HEK293 (cell line): ENCODE results near the gene ARHGAP25.

Experiments
- CTCF ChIA-PET: fragments of 350-600 bp; formaldehyde crosslinking; extraction: SDS; loops from one replicate; lab custom pipeline; 2021; ENCODE audit warnings: antibody characterized with exemption; lab: Yijun Ruan, JAX
- POLR2A ChIA-PET: fragments of 300-600 bp; formaldehyde crosslinking; extraction: SDS; loops from one replicate; lab custom pipeline; 2020; ENCODE audit warnings: antibody characterized with exemption, inconsistent platforms; lab: Yijun Ruan, JAX
- H3K27ac ChIP-seq: fragments of 200-500 bp; sonication (Bioruptor generic); 2 replicates; pipeline ENCODE4 v1.5.1; 2014; ENCODE audit warnings: low read depth, low read length, control low read depth, inconsistent platforms; ENCODE audit errors: extremely low read depth
- H3K36me3 ChIP-seq, 2 experiments: fragments of 200-500 bp in 1 of 2; sonication (Bioruptor generic) in 1 of 2; 1 replicate in 1 of 2; 2 replicates in 1 of 2; pipeline ENCODE4 v1.5.1; 2014 to 2017; ENCODE audit warnings: inconsistent platforms in 2 of 2, low read length in 2 of 2; ENCODE audit not compliant: control insufficient read depth in 2 of 2, insufficient read depth in 1 of 2
- H3K4me1 ChIP-seq: fragments of 200-500 bp; sonication (Bioruptor generic); 2 replicates; pipeline ENCODE4 v1.5.1; 2014; ENCODE audit warnings: mild to moderate bottlenecking, low read length, inconsistent platforms; ENCODE audit not compliant: control insufficient read depth, insufficient read depth
- H3K4me3 ChIP-seq: 2 replicates; pipeline ENCODE4 v1.5.1; 2011; ENCODE audit warnings: low read depth, mild to moderate bottlenecking, control low read depth, low read length, moderate library complexity
- H3K9me3 ChIP-seq: fragments of 200-500 bp; sonication (Bioruptor generic); 2 replicates; pipeline ENCODE4 v1.5.1; 2014; ENCODE audit warnings: low read depth, low read length, inconsistent platforms; ENCODE audit not compliant: control insufficient read depth, insufficient read depth
- FEZF1 ChIP-seq: fragments of 450-650 bp; formaldehyde crosslinking; IDR thresholded peaks from 2 replicates; pipeline ENCODE4 v1.5.1; 2016; ENCODE audit warnings: missing biosample characterization, missing genetic modification characterization
- HOXA7 ChIP-seq: sonication (generic); formaldehyde crosslinking; IDR thresholded peaks from 2 replicates; pipeline ENCODE4 v1.8.1; 2022; ENCODE audit warnings: missing genetic modification reagents, borderline replicate concordance
- KLF10 ChIP-seq: fragments of 450-650 bp; IDR thresholded peaks from 2 replicates; pipeline ENCODE4 v1.5.1; 2018; ENCODE audit warnings: missing biosample characterization, mild to moderate bottlenecking, missing genetic modification characterization
- MZF1 ChIP-seq: fragments of 450-650 bp; formaldehyde crosslinking; IDR thresholded peaks from 2 replicates; pipeline ENCODE4 v1.5.1; 2017; ENCODE audit warnings: missing biosample characterization, missing genetic modification characterization, borderline replicate concordance
- PRDM10 ChIP-seq: fragments of 450-650 bp; formaldehyde crosslinking; IDR thresholded peaks from 2 replicates; pipeline ENCODE4 v1.5.1; 2016; ENCODE audit warnings: missing biosample characterization, missing genetic modification characterization
- REPIN1 ChIP-seq: fragments of 450-650 bp; formaldehyde crosslinking; IDR thresholded peaks from 2 replicates; pipeline ENCODE4 v1.5.1; 2017; ENCODE audit warnings: missing biosample characterization, missing genetic modification characterization, low read depth
- SCRT2 ChIP-seq: fragments of 450-650 bp; formaldehyde crosslinking; IDR thresholded peaks from 2 replicates; pipeline ENCODE4 v1.5.1; 2016; ENCODE audit warnings: missing biosample characterization, missing genetic modification characterization
- WT1 ChIP-seq: fragments of 450-650 bp; formaldehyde crosslinking; IDR thresholded peaks from 2 replicates; pipeline ENCODE4 v1.5.1; 2016; ENCODE audit warnings: missing biosample characterization, missing genetic modification characterization
- ZBTB7A ChIP-seq: fragments of 450-650 bp; formaldehyde crosslinking; IDR thresholded peaks from 2 replicates; pipeline ENCODE4 v1.5.1; 2016; ENCODE audit warnings: low read depth, missing biosample characterization, missing genetic modification characterization
- ZFHX2 ChIP-seq: fragments of 450-650 bp; formaldehyde crosslinking; conservative IDR thresholded peaks from 2 replicates; pipeline ENCODE4 v1.5.1; 2016; ENCODE audit warnings: missing biosample characterization, missing genetic modification characterization
- ZNF112 ChIP-seq: fragments of 450-650 bp; formaldehyde crosslinking; IDR thresholded peaks from 2 replicates; pipeline ENCODE4 v1.5.0; 2017; ENCODE audit warnings: missing biosample characterization, missing genetic modification characterization
- ZNF280C ChIP-seq: fragments of 450-650 bp; formaldehyde crosslinking; IDR thresholded peaks from 2 replicates; pipeline ENCODE4 v1.5.1; 2016; ENCODE audit warnings: missing biosample characterization, missing genetic modification characterization
- ZNF292 ChIP-seq: fragments of 450-650 bp; formaldehyde crosslinking; IDR thresholded peaks from 2 replicates; pipeline ENCODE4 v1.5.1; 2016; ENCODE audit warnings: low read depth, missing biosample characterization, missing genetic modification characterization, borderline replicate concordance
- ZNF350 ChIP-seq: fragments of 450-650 bp; formaldehyde crosslinking; IDR thresholded peaks from 2 replicates; pipeline ENCODE4 v1.5.0; 2017; ENCODE audit warnings: missing biosample characterization, mild to moderate bottlenecking, missing genetic modification characterization
- ZNF433 ChIP-seq: fragments of 450-650 bp; formaldehyde crosslinking; IDR thresholded peaks from 2 replicates; pipeline ENCODE4 v1.5.1; 2016; ENCODE audit warnings: missing biosample characterization, missing genetic modification characterization, low read depth
- ZNF513 ChIP-seq: fragments of 450-650 bp; IDR thresholded peaks from 2 replicates; pipeline ENCODE4 v1.5.1; 2018; ENCODE audit warnings: missing biosample characterization, missing genetic modification characterization
- ZNF521 ChIP-seq: fragments of 450-650 bp; formaldehyde crosslinking; IDR thresholded peaks from 2 replicates; pipeline ENCODE4 v1.5.1; 2017; ENCODE audit warnings: missing biosample characterization, mild to moderate bottlenecking, missing genetic modification characterization
- ZNF626 ChIP-seq: fragments of 450-650 bp; sonication (Bioruptor Pico); formaldehyde crosslinking; IDR thresholded peaks from 2 replicates; pipeline ENCODE4 v1.5.1; 2018; ENCODE audit warnings: missing biosample characterization, missing genetic modification characterization, inconsistent platforms
- ZNF830 ChIP-seq: fragments of 450-650 bp; IDR thresholded peaks from 2 replicates; pipeline ENCODE4 v1.5.0; 2018; ENCODE audit warnings: missing biosample characterization, missing genetic modification characterization, low read depth, mild to moderate bottlenecking, moderate library complexity
- ZNF843 ChIP-seq: fragments of 450-650 bp; formaldehyde crosslinking; IDR thresholded peaks from 2 replicates; pipeline ENCODE4 v1.5.1; 2016; ENCODE audit warnings: missing biosample characterization, missing genetic modification characterization
- ZSCAN18 ChIP-seq: fragments of 450-650 bp; formaldehyde crosslinking; IDR thresholded peaks from 2 replicates; pipeline ENCODE4 v1.5.1; 2016; ENCODE audit warnings: missing biosample characterization, missing genetic modification characterization
- TF ChIP-seq, protein P1 (sequence below): fragments of 450-650 bp; formaldehyde crosslinking; IDR thresholded peaks from 2 replicates; pipeline ENCODE4 v1.5.1; 2016; ENCODE audit warnings: missing biosample characterization, missing genetic modification characterization

The ARHGAP25 gene

DNA sequence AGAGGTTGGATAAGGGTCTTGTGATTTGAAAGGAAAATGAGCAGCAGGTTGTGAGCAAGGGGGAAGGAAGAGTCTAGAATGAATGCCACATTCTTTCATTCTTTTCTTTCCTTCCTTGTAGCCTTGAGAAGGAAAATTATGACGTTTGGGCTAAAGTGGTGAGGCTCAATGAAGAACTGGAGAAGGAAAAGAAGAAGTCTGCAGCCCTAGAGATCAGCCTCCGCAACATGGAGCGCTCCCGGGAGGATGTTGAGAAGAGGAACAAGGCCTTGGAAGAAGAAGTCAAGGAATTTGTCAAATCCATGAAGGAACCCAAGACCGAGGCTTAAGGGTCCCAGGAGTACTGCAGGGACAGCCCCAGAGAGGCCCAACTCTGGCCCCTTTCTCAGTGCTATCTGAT is 91.3 kb downstream of the ARHGAP25 start (continued):
- TF ChIP-seq, protein P1, sequence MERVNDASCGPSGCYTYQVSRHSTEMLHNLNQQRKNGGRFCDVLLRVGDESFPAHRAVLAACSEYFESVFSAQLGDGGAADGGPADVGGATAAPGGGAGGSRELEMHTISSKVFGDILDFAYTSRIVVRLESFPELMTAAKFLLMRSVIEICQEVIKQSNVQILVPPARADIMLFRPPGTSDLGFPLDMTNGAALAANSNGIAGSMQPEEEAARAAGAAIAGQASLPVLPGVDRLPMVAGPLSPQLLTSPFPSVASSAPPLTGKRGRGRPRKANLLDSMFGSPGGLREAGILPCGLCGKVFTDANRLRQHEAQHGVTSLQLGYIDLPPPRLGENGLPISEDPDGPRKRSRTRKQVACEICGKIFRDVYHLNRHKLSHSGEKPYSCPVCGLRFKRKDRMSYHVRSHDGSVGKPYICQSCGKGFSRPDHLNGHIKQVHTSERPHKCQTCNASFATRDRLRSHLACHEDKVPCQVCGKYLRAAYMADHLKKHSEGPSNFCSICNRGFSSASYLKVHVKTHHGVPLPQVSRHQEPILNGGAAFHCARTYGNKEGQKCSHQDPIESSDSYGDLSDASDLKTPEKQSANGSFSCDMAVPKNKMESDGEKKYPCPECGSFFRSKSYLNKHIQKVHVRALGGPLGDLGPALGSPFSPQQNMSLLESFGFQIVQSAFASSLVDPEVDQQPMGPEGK (tag by site-specific recombination) = no peak
- no peak for TF ChIP-seq ZFHX2
- no peak for TF ChIP-seq ZNF350 (tag by site-specific recombination)
- no peak for TF ChIP-seq ZNF280C (tag by site-specific recombination)
- no peak for TF ChIP-seq ZNF843 (tag by site-specific recombination)
- TF ChIP-seq HOXA7 (CRISPR knock-in tag) = no peak
- TF ChIP-seq FEZF1 (tag by site-specific recombination) = no peak
- no peak for TF ChIP-seq ZNF626 (tag by site-specific recombination)
- no peak for TF ChIP-seq MZF1 (tag by site-specific recombination)
- no peak for TF ChIP-seq ZNF513 (tag by site-specific recombination)
- no peak for TF ChIP-seq ZNF830 (tag by site-specific recombination)

- no peak overlapping the region for H3K4me3 ChIP-seq
- ChIA-PET CTCF (interaction anchor here (0.7 kb wide), 1 partner anchor 627 kb away, joined by 3 read pairs; no protein-coding TSS in a partner anchor), POLR2A (no interaction called here)
- no peak overlapping the region for H3K27ac ChIP-seq
- no peaks in the 10 kb centered on the region for H3K9me3 ChIP-seq
- H3K36me3 ChIP-seq = no peaks in the 10 kb centered on the region
- peaks cover 8% of the 10 kb centered on the region for H3K4me1 ChIP-seq
- TF ChIP-seq ZBTB7A (tag by site-specific recombination) = no peak
- TF ChIP-seq WT1 (tag by site-specific recombination) = no peak
- TF ChIP-seq ZSCAN18 (tag by site-specific recombination) = no peak
Observed at GRCh38 chr2:68827666-68828065, 93.1 kb downstream of the ARHGAP25 start.

DNA sequence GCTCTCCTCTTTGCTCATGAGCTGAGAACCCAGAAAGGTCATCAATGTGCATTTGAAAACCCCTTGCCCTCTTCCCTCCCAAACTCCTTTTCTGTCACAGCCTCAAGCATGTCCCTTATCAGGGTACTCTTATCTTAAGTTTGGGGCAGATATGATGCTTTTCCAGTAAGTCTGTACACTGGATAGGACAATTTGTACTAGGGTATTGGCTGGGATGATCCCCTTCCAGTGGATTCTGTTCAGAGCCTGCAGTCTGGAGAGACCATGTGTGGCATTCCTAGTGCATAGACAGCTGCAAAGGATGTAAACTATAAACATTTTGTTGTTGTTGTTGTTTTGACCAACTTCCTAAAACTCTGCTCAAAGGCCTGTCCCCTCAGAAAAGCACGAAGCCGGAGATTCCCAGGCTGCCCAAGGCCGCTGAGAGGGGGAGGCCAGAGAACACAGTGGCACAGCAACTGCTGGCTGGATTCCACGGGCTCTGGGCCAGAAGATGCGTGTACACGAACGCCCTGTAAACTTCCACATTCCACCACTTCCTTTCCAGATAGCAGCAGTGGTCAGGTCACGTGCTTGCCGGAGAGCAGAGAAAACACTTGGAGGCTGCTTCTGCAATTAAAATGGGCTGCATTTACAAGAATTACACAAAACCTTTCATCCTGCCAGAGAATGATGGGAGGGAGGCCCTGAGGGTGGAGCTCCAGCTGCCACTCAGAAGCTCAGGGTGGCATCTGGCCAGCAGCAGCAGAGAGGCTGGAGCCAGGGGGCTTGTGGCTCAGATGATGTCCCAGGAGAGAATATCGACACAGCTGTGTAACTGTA is 94.5 kb downstream of the ARHGAP25 start:
- H3K36me3 ChIP-seq = no peaks in the 10 kb centered on the region
- H3K9me3 ChIP-seq = no peaks in the 10 kb centered on the region
- H3K4me1 ChIP-seq = peaks cover 8% of the 10 kb centered on the region
- no peak overlapping the region for H3K4me3 ChIP-seq
- no peak overlapping the region; the same call in 1 of the 2 replicates for H3K27ac ChIP-seq
- ChIA-PET POLR2A (no interaction called here), CTCF (interaction anchor here (0.9 to 2.7 kb wide), 7 partner anchors 10 to 120 kb away, joined by 3 to 12 read pairs (median 4); no protein-coding TSS in a partner anchor)
- TF ChIP-seq ZNF292 (tag by site-specific recombination) = no peak
- TF ChIP-seq REPIN1 = no peak
- TF ChIP-seq PRDM10 = peak; percentile 65; the same call in 1 of the 2 replicates
- no peak for TF ChIP-seq SCRT2
- no peak for TF ChIP-seq ZNF521 (tag by site-specific recombination)
- peak; percentile 47; the same call in 1 of the 2 replicates for TF ChIP-seq KLF10 (tag by site-specific recombination)
- no peak for TF ChIP-seq ZNF433
- TF ChIP-seq ZNF112 (tag by site-specific recombination) = no peak
